ENCODE results near the gene KRT2. TPM values are rescaled to one million over a fixed set of nuclear protein-coding genes. Genes with fewer than 3 reads are reported as not detected.

The KRT2 gene
- total and polyA plus RNA-seq, 2 of the 4 experiments (the other 2 are of a cell fraction): not detected

- intact Hi-C loops (cut with micrococcal nuclease): no loop called here
- no peak overlapping the region for H2AK5ac ChIP-seq (ENCODE audit: low read depth, low read length)
- no peak overlapping the region for H3K4ac ChIP-seq (ENCODE audit: low read depth, low read length)
- no peak for ATAC-seq (ENCODE audit: low read depth)
- no peak overlapping the region for H4K8ac ChIP-seq (ENCODE audit: low read depth in 2 of 2, low read length in 2 of 2)
- H3K4me1 ChIP-seq (ENCODE audit: control insufficient read depth, insufficient read depth, low read length): peaks cover 2% of the 10 kb centered on the region; the same call in 1 of the 2 replicates
- peaks cover 49% of the 10 kb centered on the region for H3K27me3 ChIP-seq (ENCODE audit: control insufficient read depth, insufficient read depth, low read length)
- H2AK9ac ChIP-seq (replicated peaks; ENCODE audit: low read depth, low read length, poor library complexity): no peak overlapping the region
- no peaks in the 10 kb centered on the region for H3K79me1 ChIP-seq (ENCODE audit: low read depth in 1 of 2, low read length in 2 of 2)
- H2AFZ ChIP-seq (replicated peaks; ENCODE audit: low read length, poor library complexity): no peak overlapping the region
- H3K9me3 ChIP-seq (ENCODE audit: control insufficient read depth, insufficient read depth, low read length): no peaks in the 10 kb centered on the region
- ChIA-PET POLR2A (ENCODE audit: unreplicated experiment) (no interaction called here), CTCF (interaction anchor here (0.7 kb wide), 1 partner anchor 365 kb away, joined by 6 read pairs; no protein-coding TSS in a partner anchor)
- H2BK120ac ChIP-seq (ENCODE audit: low read depth, low read length): no peak overlapping the region
- dilution Hi-C loops (cut with HindIII; ENCODE audit: low sequenced_read_pairs, unreplicated experiment): no loop called here
- BruUV-seq (replicated peaks): no TSS peak
- H3K4me2 ChIP-seq (ENCODE audit: low read depth, low read length): no peak overlapping the region
- H3K14ac ChIP-seq (replicated peaks; ENCODE audit: low read depth, low read length): no peak overlapping the region
- H3K23ac ChIP-seq (ENCODE audit: low read depth, low read length): no peak overlapping the region
- no peak overlapping the region for H4K91ac ChIP-seq (ENCODE audit: insufficient read depth, low read depth, low read length)
- no peak overlapping the region for H2BK5ac ChIP-seq (ENCODE audit: low read depth, low read length, poor library complexity, severe bottlenecking)
- no peak overlapping the region for H4K5ac ChIP-seq (ENCODE audit: low read depth, low read length)
- no peak for DNase-seq
- no peaks in the 10 kb centered on the region for H3K36me3 ChIP-seq (ENCODE audit: control insufficient read depth, insufficient read depth, low read length)
- no peak overlapping the region for H3K4me3 ChIP-seq (ENCODE audit: insufficient read depth, low read depth, low read length)
- in situ Hi-C loops (cut with MboI; ENCODE audit: low sequenced_read_pairs): no loop called here
- no peak overlapping the region for H2BK20ac ChIP-seq (ENCODE audit: low read depth, low read length)
- H3K9me1 ChIP-seq (ENCODE audit: insufficient read depth, low read length): no peaks in the 10 kb centered on the region
- H3K56ac ChIP-seq (ENCODE audit: extremely low read depth, insufficient read depth, low read length): no peak overlapping the region
- H3K27ac ChIP-seq (ENCODE audit: insufficient read depth, low read length): no peak overlapping the region
- no peak for TF ChIP-seq SMC3 (IDR thresholded peaks at IDR 0.05; ENCODE audit: low read depth, low read length)
- no peak for TF ChIP-seq RAD21 (IDR thresholded peaks at IDR 0.05; ENCODE audit: low read length)
- no peak for TF ChIP-seq NFE2L2 (IDR thresholded peaks at IDR 0.05; ENCODE audit: low read depth, low read length)
- TF ChIP-seq MAZ (IDR thresholded peaks at IDR 0.05; ENCODE audit: borderline replicate concordance, low read depth, low read length): no peak
- no peak for TF ChIP-seq CHD1 (IDR thresholded peaks at IDR 0.05; ENCODE audit: low read depth, low read length)
- H4K20me1 ChIP-seq (ENCODE audit: insufficient read depth, low read length): no peaks in the 10 kb centered on the region
- H2BK15ac ChIP-seq (ENCODE audit: low read depth, low read length): no peak overlapping the region
- H3K9ac ChIP-seq (ENCODE audit: low read depth, low read length): no peak overlapping the region
- H3K18ac ChIP-seq (ENCODE audit: low read depth, low read length): no peak overlapping the region
- no CpG with 5 or more reads among the region's 6 CpGs for WGBS, 2 experiments (ENCODE audit: extremely low coverage in 2 of 2, insufficient read length in 1 of 2)
Measured at GRCh38 chr12:52694151-52694550, 42.1 kb upstream of the KRT2 start.

All from IMR-90 (cell line).